ENCODE data around the gene ARL6.

ARL6 gene

DNA sequence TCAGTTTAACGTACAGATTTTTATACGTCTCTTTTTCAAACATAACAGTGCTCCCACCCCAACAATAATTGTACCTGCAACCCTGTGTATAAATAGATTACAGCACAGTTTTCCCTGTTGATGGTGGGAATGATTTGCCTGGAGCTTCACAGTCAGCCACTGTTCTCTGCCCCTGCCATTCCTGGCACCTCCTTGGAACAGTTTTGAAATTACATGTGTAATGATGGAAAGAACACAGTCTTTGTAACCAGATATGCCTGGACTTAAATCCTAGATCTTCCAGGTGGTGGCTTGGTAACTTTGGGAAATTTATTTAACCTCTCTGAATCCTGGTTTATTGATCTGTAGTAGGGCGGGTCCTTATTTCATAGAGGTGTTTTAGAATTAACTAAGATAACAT lies 84.2 kb downstream of the ARL6 start:
- TF ChIP-seq ZFX (IDR thresholded peaks at IDR 0.05; ENCODE audit: borderline replicate concordance), result no peak
- TF ChIP-seq, protein P1, sequence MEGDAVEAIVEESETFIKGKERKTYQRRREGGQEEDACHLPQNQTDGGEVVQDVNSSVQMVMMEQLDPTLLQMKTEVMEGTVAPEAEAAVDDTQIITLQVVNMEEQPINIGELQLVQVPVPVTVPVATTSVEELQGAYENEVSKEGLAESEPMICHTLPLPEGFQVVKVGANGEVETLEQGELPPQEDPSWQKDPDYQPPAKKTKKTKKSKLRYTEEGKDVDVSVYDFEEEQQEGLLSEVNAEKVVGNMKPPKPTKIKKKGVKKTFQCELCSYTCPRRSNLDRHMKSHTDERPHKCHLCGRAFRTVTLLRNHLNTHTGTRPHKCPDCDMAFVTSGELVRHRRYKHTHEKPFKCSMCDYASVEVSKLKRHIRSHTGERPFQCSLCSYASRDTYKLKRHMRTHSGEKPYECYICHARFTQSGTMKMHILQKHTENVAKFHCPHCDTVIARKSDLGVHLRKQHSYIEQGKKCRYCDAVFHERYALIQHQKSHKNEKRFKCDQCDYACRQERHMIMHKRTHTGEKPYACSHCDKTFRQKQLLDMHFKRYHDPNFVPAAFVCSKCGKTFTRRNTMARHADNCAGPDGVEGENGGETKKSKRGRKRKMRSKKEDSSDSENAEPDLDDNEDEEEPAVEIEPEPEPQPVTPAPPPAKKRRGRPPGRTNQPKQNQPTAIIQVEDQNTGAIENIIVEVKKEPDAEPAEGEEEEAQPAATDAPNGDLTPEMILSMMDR (IDR thresholded peaks at IDR 0.05), result no peak
- no peak overlapping the region for H3K27ac ChIP-seq

Measured in 22Rv1 (cell line).